ENCODE measurements around the gene OR10D3.
"Not testable (repeated sequence)": the region's sequence is repeated elsewhere in the genome, so short reads cannot be mapped to it uniquely, and the experiment has no call there.

The OR10D3 gene

DNA sequence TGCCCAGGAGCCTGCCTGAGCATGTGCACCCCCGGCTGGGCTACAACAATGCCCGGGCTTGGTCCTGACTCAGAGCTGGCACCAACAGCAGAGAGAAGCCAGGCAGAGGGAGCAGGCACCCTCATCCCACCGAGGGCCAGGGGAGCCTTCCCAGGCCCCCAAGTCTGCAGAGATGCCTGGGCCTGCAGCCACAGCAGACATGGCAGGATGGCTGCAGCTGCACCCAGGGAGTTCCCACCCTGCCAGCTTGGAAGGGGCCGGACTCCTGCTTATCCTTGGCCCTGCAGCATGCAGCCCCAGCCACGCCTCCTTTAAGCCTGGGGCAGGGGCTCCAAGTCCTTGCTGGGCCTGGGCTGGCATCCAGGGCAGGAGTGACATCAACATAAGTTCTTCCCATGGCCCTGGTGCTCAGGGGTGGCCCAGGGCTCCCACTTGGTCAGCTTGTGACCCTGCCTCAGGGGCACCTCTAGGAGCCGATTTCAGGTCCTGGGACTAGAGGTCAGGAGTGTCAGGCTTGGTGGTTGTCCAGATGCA lies 26.7 kb downstream of the OR10D3 start:
- DNase-seq = no peak
- no peak for ATAC-seq
- H3K27ac Mint-ChIP-seq = no peak overlapping the region
- H3K4me3 Mint-ChIP-seq = no peak overlapping the region
- H3K36me3 Mint-ChIP-seq (ENCODE audit: low read depth) = no peaks in the 10 kb centered on the region
- no peaks in the 10 kb centered on the region for H3K27me3 Mint-ChIP-seq
- H3K4me1 Mint-ChIP-seq = no peaks in the 10 kb centered on the region
- no peaks in the 10 kb centered on the region for H3K9me3 Mint-ChIP-seq

DNA sequence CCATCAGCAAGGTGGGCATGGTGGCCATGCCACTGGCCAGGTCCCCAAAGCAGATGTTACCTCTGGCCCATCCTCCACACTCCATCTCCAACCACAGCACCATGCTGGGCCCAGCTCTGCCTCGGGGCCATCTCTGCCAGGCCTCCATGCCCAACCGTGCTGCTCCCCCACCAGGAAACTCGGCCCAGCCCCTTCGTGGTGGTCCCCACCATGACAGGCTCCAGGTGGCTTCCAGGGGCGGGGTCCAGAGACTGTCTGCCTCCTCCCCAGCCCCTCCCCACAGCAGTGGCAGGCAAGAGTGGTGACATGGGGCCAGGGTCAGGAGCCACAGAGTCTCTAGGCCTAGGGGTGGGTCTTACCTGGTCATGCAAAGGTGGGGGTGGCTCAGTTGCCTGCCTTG lies 27.3 kb downstream of the OR10D3 start:
- ATAC-seq (no peak), DNase-seq (no peak)
- no peaks in the 10 kb centered on the region for H3K27me3 Mint-ChIP-seq
- no peaks in the 10 kb centered on the region for H3K36me3 Mint-ChIP-seq (ENCODE audit: low read depth)
- no peak overlapping the region for H3K4me3 Mint-ChIP-seq
- no peak overlapping the region for H3K27ac Mint-ChIP-seq
- no peaks in the 10 kb centered on the region for H3K4me1 Mint-ChIP-seq
- H3K9me3 Mint-ChIP-seq = no peaks in the 10 kb centered on the region

DNA sequence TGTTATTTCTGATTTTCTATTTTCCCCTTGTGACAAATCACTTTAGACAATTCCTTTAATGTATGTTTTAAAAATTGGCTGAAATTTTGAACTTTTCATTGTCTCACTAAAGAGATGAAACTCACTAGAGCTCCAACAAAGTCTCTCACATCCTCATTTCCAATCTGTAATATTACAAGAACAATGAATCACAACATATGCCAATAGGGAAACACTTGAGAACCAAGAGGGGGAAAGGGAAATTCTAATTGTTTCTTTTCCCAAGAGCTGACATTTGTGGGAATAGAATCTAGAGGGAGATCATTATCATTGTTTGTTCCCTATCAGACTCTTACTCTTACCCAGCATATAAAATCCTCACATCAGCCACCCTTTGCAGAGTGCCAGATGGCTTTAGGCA lies 28.2 kb downstream of the OR10D3 start:
- Mint-ChIP-seq H3K4me1 (no peaks in the 10 kb centered on the region), H3K27ac (no peak overlapping the region), H3K36me3 (ENCODE audit: low read depth) (no peaks in the 10 kb centered on the region), H3K4me3 (no peak overlapping the region), H3K27me3 (no peaks in the 10 kb centered on the region), H3K9me3 (no peaks in the 10 kb centered on the region)
- ATAC-seq (no peak), DNase-seq (no peak)

DNA sequence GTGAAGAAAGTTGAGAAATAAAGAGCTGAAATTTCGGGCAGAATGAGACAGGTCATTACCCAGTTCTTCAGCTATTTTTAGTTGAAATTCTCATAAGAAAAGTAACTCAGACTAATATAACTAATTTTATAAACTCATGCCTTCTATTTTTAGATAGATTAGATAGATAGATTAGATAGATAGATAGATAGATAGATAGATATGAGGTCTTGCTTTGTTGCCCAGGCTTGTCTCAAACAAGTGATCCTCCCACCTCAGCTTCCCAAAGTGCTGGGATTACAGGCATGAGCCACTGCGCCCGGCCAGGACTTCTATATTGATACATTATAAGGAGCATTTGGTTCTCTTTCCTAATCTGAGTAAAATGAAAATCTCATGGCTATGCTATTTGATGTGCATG lies 30.9 kb downstream of the OR10D3 start:
- no peak for ATAC-seq
- no peak overlapping the region for H3K27ac Mint-ChIP-seq

DNA sequence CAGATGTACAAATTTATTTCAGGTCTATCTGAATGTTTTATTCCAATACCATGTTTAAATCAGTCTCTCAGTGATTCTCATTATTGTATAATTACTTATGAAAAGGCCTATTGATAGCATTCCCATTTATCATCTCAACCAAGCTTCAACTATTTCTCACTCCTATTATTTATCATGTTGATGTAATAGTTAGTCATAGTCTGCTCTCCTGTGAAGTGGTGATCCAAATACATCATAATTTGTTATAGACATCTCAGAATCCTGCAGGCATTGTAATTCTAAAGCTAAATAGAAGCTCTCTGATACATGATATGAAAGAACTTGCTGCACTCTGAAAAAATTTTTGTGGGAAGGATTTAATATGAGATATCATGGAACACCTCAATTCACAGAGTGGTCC lies 36.0 kb downstream of the OR10D3 start:
- no peaks in the 10 kb centered on the region for H3K4me1 Mint-ChIP-seq
- no peaks in the 10 kb centered on the region for H3K9me3 Mint-ChIP-seq
- no peaks in the 10 kb centered on the region for H3K27me3 Mint-ChIP-seq
- no peak overlapping the region for H3K27ac Mint-ChIP-seq
- ATAC-seq (no peak), DNase-seq (no peak)
- H3K36me3 Mint-ChIP-seq (ENCODE audit: low read depth) = no peaks in the 10 kb centered on the region
- H3K4me3 Mint-ChIP-seq = no peak overlapping the region

More for the DNA sequence above, 30.9 kb downstream of the OR10D3 start:
- no peak overlapping the region for H3K4me3 Mint-ChIP-seq
- H3K4me1 Mint-ChIP-seq = no peaks in the 10 kb centered on the region
- no peaks in the 10 kb centered on the region for H3K36me3 Mint-ChIP-seq (ENCODE audit: low read depth)
- no peaks in the 10 kb centered on the region for H3K9me3 Mint-ChIP-seq
- no peaks in the 10 kb centered on the region for H3K27me3 Mint-ChIP-seq
- DNase-seq = no peak

DNA sequence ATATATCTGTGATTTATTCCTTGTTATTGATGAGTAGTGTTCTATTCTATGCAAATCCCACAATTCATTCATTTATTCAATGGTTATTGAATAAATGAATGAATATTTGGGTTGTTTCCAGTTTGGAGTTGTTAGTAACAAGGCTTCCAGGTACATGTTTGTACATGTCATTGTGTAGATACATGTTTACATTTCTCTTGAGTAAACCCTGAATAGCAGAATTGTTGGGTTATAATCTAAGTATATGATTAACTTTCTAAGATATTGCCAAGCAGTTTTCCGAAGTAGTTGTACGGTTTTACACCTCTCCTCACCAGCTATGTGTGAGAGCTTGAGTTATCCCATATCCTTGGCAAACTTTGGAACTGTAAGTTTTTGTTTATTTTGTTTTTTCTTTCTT lies 39.3 kb downstream of the OR10D3 start:
- no peaks in the 10 kb centered on the region for H3K27me3 Mint-ChIP-seq

DNA sequence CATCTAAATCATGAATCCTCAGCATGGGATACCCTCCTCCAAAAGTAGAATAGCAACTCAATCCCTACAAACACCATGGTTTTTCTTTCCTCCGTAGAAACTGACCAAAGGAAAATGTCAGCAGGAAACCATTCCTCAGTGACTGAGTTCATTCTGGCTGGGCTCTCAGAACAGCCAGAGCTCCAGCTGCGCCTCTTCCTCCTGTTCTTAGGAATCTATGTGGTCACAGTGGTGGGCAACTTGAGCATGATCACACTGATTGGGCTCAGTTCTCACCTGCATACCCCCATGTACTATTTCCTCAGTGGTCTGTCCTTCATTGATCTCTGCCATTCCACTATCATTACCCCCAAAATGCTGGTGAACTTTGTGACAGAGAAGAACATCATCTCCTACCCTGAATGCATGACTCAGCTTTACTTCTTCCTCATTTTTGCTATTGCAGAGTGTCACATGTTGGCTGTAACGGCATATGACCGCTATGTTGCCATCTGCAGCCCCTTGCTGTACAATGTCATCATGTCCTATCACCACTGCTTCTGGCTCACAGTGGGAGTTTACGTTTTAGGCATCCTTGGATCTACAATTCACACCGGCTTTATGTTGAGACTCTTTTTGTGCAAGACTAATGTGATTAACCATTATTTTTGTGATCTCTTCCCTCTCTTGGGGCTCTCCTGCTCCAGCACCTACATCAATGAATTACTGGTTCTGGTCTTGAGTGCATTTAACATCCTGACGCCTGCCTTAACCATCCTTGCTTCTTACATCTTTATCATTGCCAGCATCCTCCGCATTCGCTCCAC lies 41.7 kb downstream of the OR10D3 start:
- H3K4me1 Mint-ChIP-seq, ATAC-seq, H3K4me3 Mint-ChIP-seq: not testable (repeated sequence)

More for the DNA sequence above, 39.3 kb downstream of the OR10D3 start:
- H3K27ac Mint-ChIP-seq = no peak overlapping the region
- H3K9me3 Mint-ChIP-seq = no peaks in the 10 kb centered on the region
- no peaks in the 10 kb centered on the region for H3K36me3 Mint-ChIP-seq (ENCODE audit: low read depth)
- H3K4me3 Mint-ChIP-seq = no peak overlapping the region
- no peak for ATAC-seq
- DNase-seq = no peak
- H3K4me1 Mint-ChIP-seq = no peaks in the 10 kb centered on the region

DNA sequence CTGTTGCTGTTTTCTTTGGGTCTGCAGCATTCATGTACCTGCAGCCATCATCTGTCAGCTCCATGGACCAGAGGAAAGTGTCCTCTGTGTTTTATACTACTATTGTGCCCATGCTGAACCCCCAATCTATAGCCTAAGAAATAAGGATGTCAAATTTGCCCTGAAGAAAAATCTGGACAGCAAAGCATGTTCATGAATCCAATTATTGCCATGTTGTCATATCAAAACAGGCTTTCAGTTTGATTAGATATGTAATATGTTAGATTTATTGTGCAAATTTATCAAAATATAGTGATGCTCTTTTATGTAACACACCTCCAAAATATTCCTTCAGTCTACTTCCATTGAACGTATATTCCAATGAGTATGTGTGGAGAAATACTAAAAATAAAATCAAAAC lies 42.3 kb downstream of the OR10D3 start:
- ATAC-seq = no peak
- H3K9me3 Mint-ChIP-seq = no peaks in the 10 kb centered on the region
- H3K36me3 Mint-ChIP-seq (ENCODE audit: low read depth) = no peaks in the 10 kb centered on the region
- H3K27ac Mint-ChIP-seq = no peak overlapping the region
- DNase-seq = no peak
- H3K4me1 Mint-ChIP-seq = no peaks in the 10 kb centered on the region
- H3K27me3 Mint-ChIP-seq = peaks cover 4% of the 10 kb centered on the region
- H3K4me3 Mint-ChIP-seq = no peak overlapping the region

More for the DNA sequence above, 41.7 kb downstream of the OR10D3 start:
- not testable (repeated sequence) for DNase-seq; H3K9me3 Mint-ChIP-seq; H3K27me3 Mint-ChIP-seq; H3K27ac Mint-ChIP-seq; H3K36me3 Mint-ChIP-seq (ENCODE audit: low read depth)

DNA sequence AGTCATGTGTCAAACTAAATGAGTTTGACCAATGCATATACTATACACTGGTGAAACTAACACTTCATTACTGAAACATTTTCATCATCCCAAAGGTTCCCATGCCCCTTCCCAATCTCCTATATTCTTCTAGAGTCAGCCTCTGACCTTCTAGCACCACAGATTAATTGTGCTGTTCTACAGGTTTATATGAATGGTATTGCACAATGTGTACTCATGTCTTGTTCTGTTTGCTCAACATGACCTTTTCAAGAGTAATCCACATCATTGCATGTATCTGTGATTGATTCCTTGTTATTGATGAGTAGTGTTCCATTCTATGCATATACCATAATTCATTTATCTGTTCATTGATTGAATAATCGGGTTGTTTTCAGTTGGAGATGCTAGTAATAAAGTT lies 50.2 kb downstream of the OR10D3 start:
- H3K27me3 Mint-ChIP-seq = no peaks in the 10 kb centered on the region
- no peaks in the 10 kb centered on the region for H3K9me3 Mint-ChIP-seq
- no peaks in the 10 kb centered on the region for H3K36me3 Mint-ChIP-seq (ENCODE audit: low read depth)
- no peak overlapping the region for H3K27ac Mint-ChIP-seq
- no peaks in the 10 kb centered on the region for H3K4me1 Mint-ChIP-seq
- DNase-seq (no peak), ATAC-seq (no peak)
- no peak overlapping the region for H3K4me3 Mint-ChIP-seq
